ENCODE measurements around the gene NWD2.

- TF ChIP-seq, protein P1, sequence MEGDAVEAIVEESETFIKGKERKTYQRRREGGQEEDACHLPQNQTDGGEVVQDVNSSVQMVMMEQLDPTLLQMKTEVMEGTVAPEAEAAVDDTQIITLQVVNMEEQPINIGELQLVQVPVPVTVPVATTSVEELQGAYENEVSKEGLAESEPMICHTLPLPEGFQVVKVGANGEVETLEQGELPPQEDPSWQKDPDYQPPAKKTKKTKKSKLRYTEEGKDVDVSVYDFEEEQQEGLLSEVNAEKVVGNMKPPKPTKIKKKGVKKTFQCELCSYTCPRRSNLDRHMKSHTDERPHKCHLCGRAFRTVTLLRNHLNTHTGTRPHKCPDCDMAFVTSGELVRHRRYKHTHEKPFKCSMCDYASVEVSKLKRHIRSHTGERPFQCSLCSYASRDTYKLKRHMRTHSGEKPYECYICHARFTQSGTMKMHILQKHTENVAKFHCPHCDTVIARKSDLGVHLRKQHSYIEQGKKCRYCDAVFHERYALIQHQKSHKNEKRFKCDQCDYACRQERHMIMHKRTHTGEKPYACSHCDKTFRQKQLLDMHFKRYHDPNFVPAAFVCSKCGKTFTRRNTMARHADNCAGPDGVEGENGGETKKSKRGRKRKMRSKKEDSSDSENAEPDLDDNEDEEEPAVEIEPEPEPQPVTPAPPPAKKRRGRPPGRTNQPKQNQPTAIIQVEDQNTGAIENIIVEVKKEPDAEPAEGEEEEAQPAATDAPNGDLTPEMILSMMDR (IDR thresholded peaks at IDR 0.05) = no peak
- TF ChIP-seq POLR2A (IDR thresholded peaks at IDR 0.05) = no peak
- TF ChIP-seq EP300 (IDR thresholded peaks at IDR 0.05) = no peak
Observed at GRCh38 chr4:37219990-37220389, 24.6 kb upstream of the NWD2 start.
